Mammary epithelial cell (primary cell): Measurements from ENCODE around the gene EVX2.

Experiments
- CTCF ChIP-seq, 2 donors: IDR thresholded peaks in 1 of 2; conservative IDR thresholded peaks in 1 of 2; 2 replicates each; pipeline ENCODE4 v1.5.1; 2011 to 2012; ENCODE audit warnings: inconsistent platforms in 2 of 2, low read length in 2 of 2, mild to moderate bottlenecking in 2 of 2, control low read depth in 1 of 2, low read depth in 1 of 2; ENCODE audit not compliant: insufficient read depth in 1 of 2; ENCODE audit errors: extremely low read depth in 1 of 2
- EZH2 ChIP-seq: IDR thresholded peaks from 2 replicates; pipeline ENCODE4 v1.6.1; 2012; ENCODE audit warnings: low read length, inconsistent platforms, borderline replicate concordance

- no peak for TF ChIP-seq CTCF (conservative IDR thresholded peaks at IDR 0.05 in 1 of 2, IDR thresholded peaks at IDR 0.05 in 1 of 2; ENCODE audit: extremely low read depth in 1 of 2, insufficient read depth in 1 of 2, low read depth in 1 of 2, low read length in 2 of 2)
- TF ChIP-seq EZH2 = peak; percentile 61
These were observed 34.1 kb upstream of the EVX2 start for GRCh38 chr2:176117823-176118371.
